ENCODE results near the gene PCDHGB7. TPM values are rescaled to one million over a fixed set of nuclear protein-coding genes. Genes with fewer than 3 reads are reported as not detected.
"Not testable (repeated sequence)": the region's sequence is repeated elsewhere in the genome, so short reads cannot be mapped to it uniquely, and the experiment has no call there.

PCDHGB7 gene
- total and polyA plus RNA-seq, 3 donors from 2014 or later, result 6.6 to 18.1 (median 15.3) TPM

- H3K4me1 ChIP-seq; H3K9me3 ChIP-seq; H3K27me3 ChIP-seq; intact Hi-C loops (cut with DNase I; ENCODE audit: low total_unique reads); H3K36me3 ChIP-seq (ENCODE audit: low read depth, missing control alignments); H3K27ac ChIP-seq: not testable (repeated sequence)
- H3K4me3 ChIP-seq, result peak within 1 kb of the TSS in 1 of 2 donors; percentile 48
- 9 to 14% methylated on average over 32 to 44 of the region's 51 CpGs for WGBS, 2 donors
- peak; percentile 21 to 49 (median 49) for TF ChIP-seq CTCF (IDR thresholded peaks at IDR 0.05)
- DNase-seq, result peak; percentile 71
Measured at GRCh38 chr5:141407790-141408505, 9.5 kb upstream of the PCDHGB7 start, which contains the start of gene PCDHGB6. Gene PCDHGB6 (plus strand): TSS chr5:141408021. CDS start chr5:141408203, 182 bp downstream.

- Histone ChIP-seq H3K4me3 (no peak overlapping the region), H3K27me3 (no peaks in the 10 kb centered on the region), H3K27ac (no peak overlapping the region), H3K9me3 (no peaks in the 10 kb centered on the region), H3K36me3 (ENCODE audit: low read depth, missing control alignments) (no peaks in the 10 kb centered on the region), H3K4me1 (no peaks in the 10 kb centered on the region)
- whole genome bisulfite sequencing, 2 donors, result 24 to 33% methylated on average over 1 to 64 of the region's 64 CpGs
- DNase-seq, result no peak
- intact Hi-C loops (cut with DNase I; ENCODE audit: low total_unique reads), result no loop called here
- TF ChIP-seq CTCF (IDR thresholded peaks at IDR 0.05) (no peak), POLR2A (IDR thresholded peaks at IDR 0.05) (no peak)
Measured at GRCh38 chr5:141409598-141410306, 7.7 kb upstream of the PCDHGB7 start.

- Histone ChIP-seq H3K36me3 (ENCODE audit: low read depth, missing control alignments) (no peaks in the 10 kb centered on the region), H3K27ac (no peak overlapping the region), H3K27me3 (no peaks in the 10 kb centered on the region), H3K9me3 (no peaks in the 10 kb centered on the region), H3K4me1 (no peaks in the 10 kb centered on the region), H3K4me3 (no peak overlapping the region)
- no peak for DNase-seq
- TF ChIP-seq CTCF (IDR thresholded peaks at IDR 0.05) (no peak), POLR2A (IDR thresholded peaks at IDR 0.05) (no peak)
- WGBS, 2 donors, result 71 to 73% methylated on average over 3 of the region's 3 CpGs
- intact Hi-C loops (cut with DNase I; ENCODE audit: low total_unique reads), result no loop called here
Measured at GRCh38 chr5:141411575-141411974, 5.9 kb upstream of the PCDHGB7 start.

- 9 to 28% methylated on average over 27 to 31 of the region's 31 CpGs for WGBS, 2 donors
- H3K9me3 ChIP-seq, result no peaks in the 10 kb centered on the region
- no peak within 1 kb of the TSS for H3K27ac ChIP-seq
- no peaks in the 10 kb centered on the region for H3K4me1 ChIP-seq
- H3K27me3 ChIP-seq, result no peaks in the 10 kb centered on the region
- no peaks in the 10 kb centered on the region for H3K36me3 ChIP-seq (ENCODE audit: low read depth, missing control alignments)
- H3K4me3 ChIP-seq, result peak within 1 kb of the TSS in 1 of 2 donors; percentile 36
- intact Hi-C loops (cut with DNase I; ENCODE audit: low total_unique reads), result no loop called here
- DNase-seq, result peak; percentile 74
- TF ChIP-seq CTCF (IDR thresholded peaks at IDR 0.05), result peak in 2 of 3 experiments; percentile 27 to 32
- TF ChIP-seq POLR2A (IDR thresholded peaks at IDR 0.05), result no peak
Measured at GRCh38 chr5:141412854-141413539, 4.5 kb upstream of the PCDHGB7 start, which contains the start of gene PCDHGA10. Gene PCDHGA10 (plus strand): TSS chr5:141412987. CDS start chr5:141413176, 189 bp downstream.
